Measurements from ENCODE around the gene NUP210L. TPM values are rescaled to one million over a fixed set of nuclear protein-coding genes. Genes with fewer than 3 reads are reported as not detected.

Gene NUP210L
- total and polyA plus RNA-seq, 7 donors = under 0.01 to 0.01 (median under 0.01) TPM; not detected in 4

DNA sequence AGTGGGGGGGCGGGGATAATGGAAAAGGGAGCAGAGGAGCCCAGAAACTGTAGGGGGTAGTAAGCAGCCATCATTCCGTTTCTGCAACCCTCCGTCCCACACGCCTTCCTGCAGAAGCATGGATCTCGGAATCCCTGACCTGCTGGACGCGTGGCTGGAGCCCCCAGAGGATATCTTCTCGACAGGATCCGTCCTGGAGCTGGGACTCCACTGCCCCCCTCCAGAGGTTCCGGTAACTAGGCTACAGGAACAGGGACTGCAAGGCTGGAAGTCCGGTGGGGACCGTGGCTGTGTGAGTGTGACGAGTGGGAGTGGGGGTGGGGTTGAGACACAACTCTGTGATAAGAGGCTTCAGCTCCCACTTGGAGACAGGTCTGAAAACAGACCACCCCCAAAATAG is 186.5 kb downstream of the NUP210L start:
- TF ChIP-seq, protein P1, sequence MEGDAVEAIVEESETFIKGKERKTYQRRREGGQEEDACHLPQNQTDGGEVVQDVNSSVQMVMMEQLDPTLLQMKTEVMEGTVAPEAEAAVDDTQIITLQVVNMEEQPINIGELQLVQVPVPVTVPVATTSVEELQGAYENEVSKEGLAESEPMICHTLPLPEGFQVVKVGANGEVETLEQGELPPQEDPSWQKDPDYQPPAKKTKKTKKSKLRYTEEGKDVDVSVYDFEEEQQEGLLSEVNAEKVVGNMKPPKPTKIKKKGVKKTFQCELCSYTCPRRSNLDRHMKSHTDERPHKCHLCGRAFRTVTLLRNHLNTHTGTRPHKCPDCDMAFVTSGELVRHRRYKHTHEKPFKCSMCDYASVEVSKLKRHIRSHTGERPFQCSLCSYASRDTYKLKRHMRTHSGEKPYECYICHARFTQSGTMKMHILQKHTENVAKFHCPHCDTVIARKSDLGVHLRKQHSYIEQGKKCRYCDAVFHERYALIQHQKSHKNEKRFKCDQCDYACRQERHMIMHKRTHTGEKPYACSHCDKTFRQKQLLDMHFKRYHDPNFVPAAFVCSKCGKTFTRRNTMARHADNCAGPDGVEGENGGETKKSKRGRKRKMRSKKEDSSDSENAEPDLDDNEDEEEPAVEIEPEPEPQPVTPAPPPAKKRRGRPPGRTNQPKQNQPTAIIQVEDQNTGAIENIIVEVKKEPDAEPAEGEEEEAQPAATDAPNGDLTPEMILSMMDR (IDR thresholded peaks at IDR 0.05) = no peak
- no peak for TF ChIP-seq EP300 (IDR thresholded peaks at IDR 0.05)
- TF ChIP-seq POLR2AphosphoS5 (IDR thresholded peaks at IDR 0.05) = no peak
- TF ChIP-seq POLR2A (IDR thresholded peaks at IDR 0.05) = no peak
- Histone ChIP-seq H3K4me3 (peak overlapping the region; percentile 45 to 59 (median 53)), H3K9me3 (no peaks in the 10 kb centered on the region), H3K4me1 (peaks cover 0 to 37% (median 28%) of the 10 kb centered on the region in 4 donors), H3K36me3 (peaks cover 0 to 4% (median 0%) of the 10 kb centered on the region in 4 donors), H3K27me3 (no peaks in the 10 kb centered on the region), H3K27ac (peak overlapping the region; percentile 82 to 93 (median 91))
- WGBS, 2 donors = 8 to 17% methylated on average over 13 of the region's 13 CpGs
- DNase-seq = peak; percentile 70
- intact Hi-C loops (cut with DNase I) = loop anchor here (2.0 kb wide), 1 partner anchor 16 kb away; no protein-coding TSS in a partner anchor

GRCh38 chr1:153968000-153968363 is 186.9 kb downstream of the NUP210L start:
- no peaks in the 10 kb centered on the region for H3K36me3 ChIP-seq
- no peaks in the 10 kb centered on the region for H3K27me3 ChIP-seq
- TF ChIP-seq POLR2AphosphoS5 (IDR thresholded peaks at IDR 0.05) (no peak), EP300 (IDR thresholded peaks at IDR 0.05) (no peak), POLR2A (IDR thresholded peaks at IDR 0.05) (no peak)
- TF ChIP-seq, protein P1 (IDR thresholded peaks at IDR 0.05) = no peak
- peak overlapping the region; percentile 82 to 93 (median 91) for H3K27ac ChIP-seq
- DNase-seq = no peak
- peaks cover 0 to 37% (median 28%) of the 10 kb centered on the region in 4 donors for H3K4me1 ChIP-seq
- 1 to 2% methylated on average over 8 of the region's 8 CpGs for WGBS, 2 donors
- no peaks in the 10 kb centered on the region for H3K9me3 ChIP-seq
- intact Hi-C loops (cut with DNase I) = loop anchor here (2.0 kb wide), 1 partner anchor 17 kb away; no protein-coding TSS in a partner anchor
- H3K4me3 ChIP-seq = peak overlapping the region; percentile 45 to 59 (median 53)

DNA sequence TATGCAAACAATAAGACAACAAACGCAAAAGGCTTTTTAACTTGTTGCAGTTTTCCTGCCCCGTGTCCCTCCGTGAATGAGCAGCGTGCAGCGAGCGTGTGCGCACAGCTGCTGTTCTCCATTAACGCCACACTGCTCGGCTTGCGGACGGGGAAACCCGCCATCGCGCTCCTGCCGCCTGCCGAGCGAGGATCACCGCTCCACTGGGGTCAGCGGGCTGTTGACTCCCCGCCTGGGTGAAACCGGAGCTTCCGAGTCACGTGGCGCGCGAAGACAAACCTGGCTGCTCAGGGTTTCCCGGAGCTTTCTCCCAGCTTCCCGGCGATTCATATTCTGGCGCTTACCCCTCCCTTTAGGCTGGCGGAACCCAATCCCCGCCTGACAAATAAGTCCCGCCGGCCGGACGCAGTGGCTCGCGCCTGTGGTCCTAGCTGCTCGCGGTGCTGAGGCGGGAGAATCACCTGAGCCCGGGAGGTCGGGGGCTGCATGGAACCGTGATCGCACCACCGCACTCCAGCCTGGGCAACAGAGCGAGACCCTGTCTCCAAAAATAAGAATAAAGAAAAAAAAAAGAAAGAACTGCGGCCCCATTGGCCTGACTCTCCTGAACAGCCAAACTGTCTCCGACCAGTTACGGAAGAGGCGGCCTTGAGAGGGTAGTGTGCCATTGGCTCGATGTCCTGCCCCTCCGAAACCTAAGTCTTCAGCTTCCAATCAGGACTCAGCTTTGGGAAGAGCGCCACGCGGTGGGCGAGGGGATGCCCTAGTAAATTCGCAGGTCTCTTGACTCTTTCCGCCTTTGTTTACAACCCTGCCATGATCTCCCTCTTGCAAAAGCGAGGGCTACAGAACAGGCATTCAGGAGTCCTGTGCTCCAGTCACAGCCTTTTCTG is 187.5 kb downstream of the NUP210L start, which contains the start of gene CREB3L4:
Gene CREB3L4 (plus strand): TSS at position 796 of the 893 bp plus-strand sequence. CDS start 624 bp downstream, outside the sequence.
- TF ChIP-seq, protein P1 (IDR thresholded peaks at IDR 0.05) = peak in 3 of 4 experiments; percentile 12 to 27 (median 25)
- TF ChIP-seq POLR2A (IDR thresholded peaks at IDR 0.05) = peak; percentile 66 to 72
- no peak for TF ChIP-seq EP300 (IDR thresholded peaks at IDR 0.05)
- peak; percentile 88 to 97 (median 95) for TF ChIP-seq POLR2AphosphoS5 (IDR thresholded peaks at IDR 0.05)
- H3K27ac ChIP-seq = peak within 1 kb of the TSS; percentile 82 to 93 (median 91)
- H3K9me3 ChIP-seq = no peaks in the 10 kb centered on the region
- H3K4me1 ChIP-seq = peaks cover 0 to 44% (median 33%) of the 10 kb centered on the region in 4 donors
- H3K27me3 ChIP-seq = no peaks in the 10 kb centered on the region
- peak; percentile 97 for DNase-seq
- 0% methylated on average over 60 of the region's 60 CpGs for WGBS, 2 donors
- H3K4me3 ChIP-seq = peak within 1 kb of the TSS; percentile 45 to 59 (median 53)
- no peaks in the 10 kb centered on the region for H3K36me3 ChIP-seq
- intact Hi-C loops (cut with DNase I) = no loop called here

DNA sequence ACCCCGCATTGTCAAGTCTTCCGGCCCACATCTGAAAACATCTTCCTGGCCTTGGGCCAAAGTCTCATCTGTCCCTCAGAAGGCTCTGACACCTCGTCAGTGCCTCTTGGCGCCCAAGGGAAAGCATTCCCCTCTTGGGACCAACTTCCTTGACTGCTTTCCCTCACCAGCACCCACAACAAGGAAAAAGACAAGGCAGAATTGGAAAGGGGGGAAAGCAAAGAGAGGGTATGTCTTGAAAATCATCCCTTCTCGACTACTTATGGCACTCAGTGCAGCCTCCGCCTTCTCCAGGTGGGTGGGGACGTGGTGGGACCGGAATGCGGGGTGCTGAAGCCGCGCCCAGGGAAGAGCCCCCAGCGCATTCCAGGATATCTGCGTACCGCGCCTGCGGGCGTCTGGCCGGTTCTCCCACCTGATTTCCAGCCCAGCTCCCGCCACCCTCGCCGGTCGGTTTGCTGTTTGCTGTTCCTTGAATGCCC is 191.0 kb downstream of the NUP210L start:
- Histone ChIP-seq H3K4me3 (peak overlapping the region; percentile 62 to 84 (median 80)), H3K27ac (peak overlapping the region; percentile 95 to 98 (median 96)), H3K36me3 (peaks cover 0 to 21% (median 6%) of the 10 kb centered on the region in 4 donors), H3K4me1 (peaks cover 0 to 67% (median 54%) of the 10 kb centered on the region in 4 donors), H3K9me3 (no peaks in the 10 kb centered on the region), H3K27me3 (no peaks in the 10 kb centered on the region)
- 1 to 2% methylated on average over 22 of the region's 22 CpGs for whole genome bisulfite sequencing, 2 donors
- TF ChIP-seq POLR2AphosphoS5 (IDR thresholded peaks at IDR 0.05) = no peak
- TF ChIP-seq POLR2A (IDR thresholded peaks at IDR 0.05) = no peak
- no peak for TF ChIP-seq EP300 (IDR thresholded peaks at IDR 0.05)
- TF ChIP-seq, protein P1 (IDR thresholded peaks at IDR 0.05) = no peak
- DNase-seq = peak; percentile 82
- intact Hi-C loops (cut with DNase I) = loop anchor here (1.0 kb wide), 1 partner anchor 22 kb away; the partner anchor contains the start of gene RAB13

Data from sigmoid colon (tissue), 7 donors.